Measurements from ENCODE around the gene LRRC71. TPM values are rescaled to one million over a fixed set of nuclear protein-coding genes. Genes with fewer than 3 reads are reported as not detected.

Gene LRRC71
- not detected for total RNA-seq

- peaks cover 23% of the 10 kb centered on the region for H3K4me1 ChIP-seq
- H3K36me3 ChIP-seq = no peaks in the 10 kb centered on the region
- peak within 1 kb of the TSS; percentile 25 for H3K4me3 ChIP-seq
- peak; percentile 53 to 87 for TF ChIP-seq CTCF (IDR thresholded peaks at IDR 0.05)
- TF ChIP-seq POLR2A (IDR thresholded peaks at IDR 0.05) = no peak
- TF ChIP-seq POLR2AphosphoS5 (IDR thresholded peaks at IDR 0.05) = peak in 1 of 3 donors; percentile 18
- no peak for TF ChIP-seq EP300 (IDR thresholded peaks at IDR 0.05)
- WGBS = 11% methylated on average over 26 of the region's 71 CpGs
- no peak within 1 kb of the TSS for H3K27ac ChIP-seq
- DNase-seq (ENCODE audit: low spot score in 2 of 2) = no peak
- H3K9me3 ChIP-seq = no peaks in the 10 kb centered on the region
- H3K27me3 ChIP-seq = peaks cover 69% of the 10 kb centered on the region
These were observed at the start of gene LRRC71 for GRCh38 chr1:156920233-156921052. LRRC71 (plus strand) TSS chr1:156920632; CDS start chr1:156920804, 172 bp downstream.

GRCh38 chr1:156873659-156874058, 46.8 kb upstream of the LRRC71 start:
- Histone ChIP-seq H3K4me1 (no peaks in the 10 kb centered on the region), H3K27me3 (peaks cover 20% of the 10 kb centered on the region), H3K36me3 (no peaks in the 10 kb centered on the region), H3K9me3 (no peaks in the 10 kb centered on the region), H3K4me3 (no peak overlapping the region), H3K27ac (no peak overlapping the region)
- WGBS = 96% methylated on average over 18 of the region's 18 CpGs
- no peak for DNase-seq (ENCODE audit: low spot score in 2 of 2)
- TF ChIP-seq POLR2AphosphoS5 (IDR thresholded peaks at IDR 0.05) = no peak
- no peak for TF ChIP-seq POLR2A (IDR thresholded peaks at IDR 0.05)
- no peak for TF ChIP-seq EP300 (IDR thresholded peaks at IDR 0.05)
- no peak for TF ChIP-seq CTCF (IDR thresholded peaks at IDR 0.05)

- Histone ChIP-seq H3K36me3 (no peaks in the 10 kb centered on the region), H3K27ac (no peak overlapping the region), H3K4me3 (no peak overlapping the region), H3K4me1 (no peaks in the 10 kb centered on the region), H3K27me3 (peaks cover 24% of the 10 kb centered on the region), H3K9me3 (no peaks in the 10 kb centered on the region)
- 88% methylated on average over 5 of the region's 5 CpGs for WGBS
- TF ChIP-seq CTCF (IDR thresholded peaks at IDR 0.05) (no peak), EP300 (IDR thresholded peaks at IDR 0.05) (no peak), POLR2AphosphoS5 (IDR thresholded peaks at IDR 0.05) (no peak), POLR2A (IDR thresholded peaks at IDR 0.05) (no peak)
- no peak for DNase-seq (ENCODE audit: low spot score in 2 of 2)
These were observed 46.3 kb upstream of the LRRC71 start for GRCh38 chr1:156874142-156874541.

- Histone ChIP-seq H3K27ac (no peak overlapping the region), H3K9me3 (no peaks in the 10 kb centered on the region), H3K4me1 (no peaks in the 10 kb centered on the region), H3K4me3 (no peak overlapping the region), H3K27me3 (peaks cover 29% of the 10 kb centered on the region), H3K36me3 (no peaks in the 10 kb centered on the region)
- 80% methylated on average over 13 of the region's 16 CpGs for WGBS
- no peak for DNase-seq (ENCODE audit: low spot score in 2 of 2)
- TF ChIP-seq POLR2A (IDR thresholded peaks at IDR 0.05) = no peak
- no peak for TF ChIP-seq POLR2AphosphoS5 (IDR thresholded peaks at IDR 0.05)
- no peak for TF ChIP-seq EP300 (IDR thresholded peaks at IDR 0.05)
- no peak for TF ChIP-seq CTCF (IDR thresholded peaks at IDR 0.05)
These were observed 45.7 kb upstream of the LRRC71 start for GRCh38 chr1:156874572-156875340.

- 70% methylated on average over 2 of the region's 5 CpGs for WGBS
- DNase-seq (ENCODE audit: low spot score in 2 of 2) = no peak
- H3K27me3 ChIP-seq = peaks cover 32% of the 10 kb centered on the region
- no peak overlapping the region for H3K27ac ChIP-seq
- no peaks in the 10 kb centered on the region for H3K4me1 ChIP-seq
- H3K9me3 ChIP-seq = no peaks in the 10 kb centered on the region
- TF ChIP-seq POLR2AphosphoS5 (IDR thresholded peaks at IDR 0.05) (no peak), EP300 (IDR thresholded peaks at IDR 0.05) (no peak), POLR2A (IDR thresholded peaks at IDR 0.05) (no peak), CTCF (IDR thresholded peaks at IDR 0.05) (no peak)
- no peaks in the 10 kb centered on the region for H3K36me3 ChIP-seq
- no peak overlapping the region for H3K4me3 ChIP-seq
These were observed 45.2 kb upstream of the LRRC71 start for GRCh38 chr1:156875341-156875615.
